Measurements from ENCODE around the gene BCAS4.

Gene BCAS4

DNA sequence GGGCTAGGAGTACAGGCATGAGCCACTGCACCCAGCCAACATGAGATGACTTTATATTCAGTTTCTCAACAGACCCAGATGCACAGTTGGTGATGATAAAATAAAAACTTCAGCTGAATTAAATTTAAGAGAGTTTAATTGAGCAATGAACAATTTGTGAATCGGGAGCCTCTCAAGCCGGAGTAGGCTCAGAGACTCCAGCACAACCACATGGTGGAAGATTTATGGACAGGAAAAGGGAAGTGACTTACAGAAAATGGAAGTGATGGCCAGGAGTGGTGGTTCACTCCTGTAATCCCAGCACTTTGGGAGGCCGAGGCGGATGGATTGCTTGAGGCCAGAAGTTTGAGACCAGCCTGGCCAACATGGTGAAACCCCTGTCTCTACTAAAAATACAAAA is 10.4 kb upstream of the BCAS4 start (continued):
- TF ChIP-seq ZNF571 (tag by site-specific recombination; IDR thresholded peaks at IDR 0.05) = no peak
- TF ChIP-seq ZNF48 (tag by site-specific recombination; IDR thresholded peaks at IDR 0.05) = no peak
- no peak for TF ChIP-seq ZNF423 (tag by site-specific recombination; IDR thresholded peaks at IDR 0.05)
- TF ChIP-seq ZNF521 (tag by site-specific recombination; IDR thresholded peaks at IDR 0.05) = no peak
- TF ChIP-seq ZFHX2 (tag by site-specific recombination; conservative IDR thresholded peaks at IDR 0.05) = no peak

DNA sequence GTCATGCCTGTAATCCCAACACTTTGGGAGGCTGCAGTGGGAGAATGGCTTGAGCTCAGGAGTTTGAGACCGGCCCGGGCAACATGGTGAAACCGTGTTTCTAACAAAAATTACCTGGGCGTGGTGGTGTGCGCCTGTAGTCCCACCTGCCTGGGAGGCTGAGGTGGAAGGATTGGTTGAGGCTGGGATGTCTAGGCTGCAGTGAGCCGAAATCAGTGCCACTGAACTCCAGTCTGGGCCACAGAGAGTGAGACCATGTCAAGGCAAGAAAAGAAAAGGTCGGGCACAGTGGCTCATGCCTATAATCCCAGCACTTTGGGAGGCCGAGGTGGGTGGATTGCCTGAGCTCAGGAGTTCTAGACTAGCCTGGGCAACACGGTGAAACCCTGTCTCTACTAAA is 8.2 kb upstream of the BCAS4 start:
- H3K4me3 ChIP-seq (ENCODE audit: low read depth, low read length) = no peak overlapping the region
- ChIA-PET POLR2A (no interaction called here), CTCF (interaction anchor here (0.6 to 4.5 kb wide), 6 partner anchors 34 to 568 kb away, joined by 3 to 30 read pairs (median 6); no protein-coding TSS in a partner anchor)

DNA sequence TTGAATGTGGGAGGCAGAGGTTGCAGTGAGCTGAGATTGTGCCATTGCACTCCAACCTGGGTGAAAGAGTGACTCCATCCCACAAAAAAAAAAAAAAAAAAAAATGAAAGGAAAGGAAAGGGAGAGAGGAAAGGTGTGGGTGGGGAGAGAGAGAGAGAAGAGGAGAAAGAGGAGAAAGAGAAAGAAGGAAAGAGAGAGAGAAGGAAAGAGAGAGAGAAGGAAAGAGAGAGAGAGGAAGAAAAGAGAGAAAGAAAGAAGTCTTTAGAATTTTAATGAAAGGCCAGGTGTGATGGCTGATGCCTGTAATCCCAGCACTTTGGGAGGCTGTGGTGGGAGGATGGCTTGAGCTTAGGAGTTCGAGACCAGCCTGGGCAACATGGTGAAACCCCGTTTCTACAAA is 7.7 kb upstream of the BCAS4 start:
- H3K4me3 ChIP-seq (ENCODE audit: low read depth, low read length) = no peak overlapping the region
- H3K9me3 ChIP-seq (ENCODE audit: control insufficient read depth, insufficient read depth, low read depth, low read length) = no peaks in the 10 kb centered on the region
- no peak for TF ChIP-seq ZNF133 (tag by site-specific recombination; IDR thresholded peaks at IDR 0.05)
- TF ChIP-seq, protein P1, sequence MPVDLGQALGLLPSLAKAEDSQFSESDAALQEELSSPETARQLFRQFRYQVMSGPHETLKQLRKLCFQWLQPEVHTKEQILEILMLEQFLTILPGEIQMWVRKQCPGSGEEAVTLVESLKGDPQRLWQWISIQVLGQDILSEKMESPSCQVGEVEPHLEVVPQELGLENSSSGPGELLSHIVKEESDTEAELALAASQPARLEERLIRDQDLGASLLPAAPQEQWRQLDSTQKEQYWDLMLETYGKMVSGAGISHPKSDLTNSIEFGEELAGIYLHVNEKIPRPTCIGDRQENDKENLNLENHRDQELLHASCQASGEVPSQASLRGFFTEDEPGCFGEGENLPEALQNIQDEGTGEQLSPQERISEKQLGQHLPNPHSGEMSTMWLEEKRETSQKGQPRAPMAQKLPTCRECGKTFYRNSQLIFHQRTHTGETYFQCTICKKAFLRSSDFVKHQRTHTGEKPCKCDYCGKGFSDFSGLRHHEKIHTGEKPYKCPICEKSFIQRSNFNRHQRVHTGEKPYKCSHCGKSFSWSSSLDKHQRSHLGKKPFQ (tag by site-specific recombination; IDR thresholded peaks at IDR 0.05) = no peak
- TF ChIP-seq, protein P2, sequence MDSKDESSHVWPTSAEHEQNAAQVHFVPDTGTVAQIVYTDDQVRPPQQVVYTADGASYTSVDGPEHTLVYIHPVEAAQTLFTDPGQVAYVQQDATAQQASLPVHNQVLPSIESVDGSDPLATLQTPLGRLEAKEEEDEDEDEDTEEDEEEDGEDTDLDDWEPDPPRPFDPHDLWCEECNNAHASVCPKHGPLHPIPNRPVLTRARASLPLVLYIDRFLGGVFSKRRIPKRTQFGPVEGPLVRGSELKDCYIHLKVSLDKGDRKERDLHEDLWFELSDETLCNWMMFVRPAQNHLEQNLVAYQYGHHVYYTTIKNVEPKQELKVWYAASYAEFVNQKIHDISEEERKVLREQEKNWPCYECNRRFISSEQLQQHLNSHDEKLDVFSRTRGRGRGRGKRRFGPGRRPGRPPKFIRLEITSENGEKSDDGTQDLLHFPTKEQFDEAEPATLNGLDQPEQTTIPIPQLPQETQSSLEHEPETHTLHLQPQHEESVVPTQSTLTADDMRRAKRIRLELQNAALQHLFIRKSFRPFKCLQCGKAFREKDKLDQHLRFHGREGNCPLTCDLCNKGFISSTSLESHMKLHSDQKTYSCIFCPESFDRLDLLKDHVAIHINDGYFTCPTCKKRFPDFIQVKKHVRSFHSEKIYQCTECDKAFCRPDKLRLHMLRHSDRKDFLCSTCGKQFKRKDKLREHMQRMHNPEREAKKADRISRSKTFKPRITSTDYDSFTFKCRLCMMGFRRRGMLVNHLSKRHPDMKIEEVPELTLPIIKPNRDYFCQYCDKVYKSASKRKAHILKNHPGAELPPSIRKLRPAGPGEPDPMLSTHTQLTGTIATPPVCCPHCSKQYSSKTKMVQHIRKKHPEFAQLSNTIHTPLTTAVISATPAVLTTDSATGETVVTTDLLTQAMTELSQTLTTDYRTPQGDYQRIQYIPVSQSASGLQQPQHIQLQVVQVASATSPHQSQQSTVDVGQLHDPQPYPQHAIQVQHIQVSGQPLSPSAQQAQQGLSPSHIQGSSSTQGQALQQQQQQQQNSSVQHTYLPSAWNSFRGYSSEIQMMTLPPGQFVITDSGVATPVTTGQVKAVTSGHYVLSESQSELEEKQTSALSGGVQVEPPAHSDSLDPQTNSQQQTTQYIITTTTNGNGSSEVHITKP (tag by site-specific recombination; IDR thresholded peaks at IDR 0.05) = no peak
- peak; percentile 55; the same call in 1 of the 2 replicates for TF ChIP-seq ZNF366 (tag by site-specific recombination; conservative IDR thresholded peaks at IDR 0.05)
- TF ChIP-seq, protein P3, sequence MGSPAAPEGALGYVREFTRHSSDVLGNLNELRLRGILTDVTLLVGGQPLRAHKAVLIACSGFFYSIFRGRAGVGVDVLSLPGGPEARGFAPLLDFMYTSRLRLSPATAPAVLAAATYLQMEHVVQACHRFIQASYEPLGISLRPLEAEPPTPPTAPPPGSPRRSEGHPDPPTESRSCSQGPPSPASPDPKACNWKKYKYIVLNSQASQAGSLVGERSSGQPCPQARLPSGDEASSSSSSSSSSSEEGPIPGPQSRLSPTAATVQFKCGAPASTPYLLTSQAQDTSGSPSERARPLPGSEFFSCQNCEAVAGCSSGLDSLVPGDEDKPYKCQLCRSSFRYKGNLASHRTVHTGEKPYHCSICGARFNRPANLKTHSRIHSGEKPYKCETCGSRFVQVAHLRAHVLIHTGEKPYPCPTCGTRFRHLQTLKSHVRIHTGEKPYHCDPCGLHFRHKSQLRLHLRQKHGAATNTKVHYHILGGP (tag by site-specific recombination; IDR thresholded peaks at IDR 0.05) = no peak
- peak; percentile 94 for TF ChIP-seq PRDM1 (tag by site-specific recombination; IDR thresholded peaks at IDR 0.05)
- TF ChIP-seq ZBTB7A (tag by site-specific recombination; IDR thresholded peaks at IDR 0.05; ENCODE audit: low read depth) = no peak
- TF ChIP-seq RBAK (tag by site-specific recombination; IDR thresholded peaks at IDR 0.05) = no peak
- TF ChIP-seq ZBTB20 (tag by site-specific recombination; IDR thresholded peaks at IDR 0.05) = no peak
- peak; percentile 53; the same call in 1 of the 2 replicates for TF ChIP-seq ZNF596 (tag by site-specific recombination; IDR thresholded peaks at IDR 0.05)
- TF ChIP-seq ZNF654 (tag by site-specific recombination; IDR thresholded peaks at IDR 0.05; ENCODE audit: low read depth) = no peak
- TF ChIP-seq YY2 (tag by site-specific recombination; IDR thresholded peaks at IDR 0.05) = no peak
- H3K36me3 ChIP-seq (ENCODE audit: control insufficient read depth in 2 of 2, insufficient read depth in 1 of 2, low read length in 2 of 2) = no peaks in the 10 kb centered on the region
- H3K4me1 ChIP-seq (ENCODE audit: control insufficient read depth, insufficient read depth, low read length) = peaks cover 2% of the 10 kb centered on the region; the same call in 1 of the 2 replicates
- ChIA-PET POLR2A (interaction anchor here (0.7 kb wide), 1 partner anchor 106 kb away, joined by 3 read pairs; no protein-coding TSS in a partner anchor), CTCF (interaction anchor here (0.6 to 4.5 kb wide), 9 partner anchors 21 to 601 kb away, joined by 3 to 30 read pairs (median 6); no protein-coding TSS in a partner anchor)
- no peak overlapping the region for H3K27ac ChIP-seq (ENCODE audit: extremely low read depth, low read depth, low read length)

More for the DNA sequence above, 8.2 kb upstream of the BCAS4 start:
- no peak for TF ChIP-seq ZFP37 (tag by site-specific recombination; IDR thresholded peaks at IDR 0.05)
- TF ChIP-seq WT1 (tag by site-specific recombination; IDR thresholded peaks at IDR 0.05) = no peak
- no peak for TF ChIP-seq SETDB1 (IDR thresholded peaks at IDR 0.05; ENCODE audit: insufficient read length, low read length)
- TF ChIP-seq, protein P4, sequence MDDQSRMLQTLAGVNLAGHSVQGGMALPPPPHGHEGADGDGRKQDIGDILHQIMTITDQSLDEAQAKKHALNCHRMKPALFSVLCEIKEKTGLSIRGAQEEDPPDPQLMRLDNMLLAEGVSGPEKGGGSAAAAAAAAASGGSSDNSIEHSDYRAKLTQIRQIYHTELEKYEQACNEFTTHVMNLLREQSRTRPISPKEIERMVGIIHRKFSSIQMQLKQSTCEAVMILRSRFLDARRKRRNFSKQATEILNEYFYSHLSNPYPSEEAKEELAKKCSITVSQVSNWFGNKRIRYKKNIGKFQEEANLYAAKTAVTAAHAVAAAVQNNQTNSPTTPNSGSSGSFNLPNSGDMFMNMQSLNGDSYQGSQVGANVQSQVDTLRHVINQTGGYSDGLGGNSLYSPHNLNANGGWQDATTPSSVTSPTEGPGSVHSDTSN (CRISPR knock-in tag; IDR thresholded peaks at IDR 0.05) = no peak
- TF ChIP-seq, protein P5, sequence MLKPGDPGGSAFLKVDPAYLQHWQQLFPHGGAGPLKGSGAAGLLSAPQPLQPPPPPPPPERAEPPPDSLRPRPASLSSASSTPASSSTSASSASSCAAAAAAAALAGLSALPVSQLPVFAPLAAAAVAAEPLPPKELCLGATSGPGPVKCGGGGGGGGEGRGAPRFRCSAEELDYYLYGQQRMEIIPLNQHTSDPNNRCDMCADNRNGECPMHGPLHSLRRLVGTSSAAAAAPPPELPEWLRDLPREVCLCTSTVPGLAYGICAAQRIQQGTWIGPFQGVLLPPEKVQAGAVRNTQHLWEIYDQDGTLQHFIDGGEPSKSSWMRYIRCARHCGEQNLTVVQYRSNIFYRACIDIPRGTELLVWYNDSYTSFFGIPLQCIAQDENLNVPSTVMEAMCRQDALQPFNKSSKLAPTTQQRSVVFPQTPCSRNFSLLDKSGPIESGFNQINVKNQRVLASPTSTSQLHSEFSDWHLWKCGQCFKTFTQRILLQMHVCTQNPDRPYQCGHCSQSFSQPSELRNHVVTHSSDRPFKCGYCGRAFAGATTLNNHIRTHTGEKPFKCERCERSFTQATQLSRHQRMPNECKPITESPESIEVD (tag by site-specific recombination; IDR thresholded peaks at IDR 0.05) = no peak
- H3K27ac ChIP-seq (ENCODE audit: extremely low read depth, low read depth, low read length) = no peak overlapping the region
- no peaks in the 10 kb centered on the region for H3K9me3 ChIP-seq (ENCODE audit: control insufficient read depth, insufficient read depth, low read depth, low read length)
- no peaks in the 10 kb centered on the region for H3K36me3 ChIP-seq (ENCODE audit: control insufficient read depth in 2 of 2, insufficient read depth in 1 of 2, low read length in 2 of 2)
- H3K4me1 ChIP-seq (ENCODE audit: control insufficient read depth, insufficient read depth, low read length) = peaks cover 2% of the 10 kb centered on the region; the same call in 1 of the 2 replicates
